IMR-90 (cell line): ENCODE measurements around the gene NDUFB4. TPM values are rescaled to one million over a fixed set of nuclear protein-coding genes. Genes with fewer than 3 reads are reported as not detected.

ENCODE experiments used
- ATAC-seq: fragments of 200-7000 bp; cut with Tn5 transposase; 2 replicates; pipeline ENCODE4 v1.9.1; 2020; ENCODE audit warnings: low read depth, mild to moderate bottlenecking, moderate library complexity
- BruUV-seq: library from RNA; stranded (reverse); fragments of 400-500 nt; replicated peaks from 2 replicates; lab custom pipeline; 2021; lab: Mats Ljungman, UMichigan
- CTCF ChIA-PET: fragments of 300-600 bp; formaldehyde crosslinking; extraction: SDS; loops from one replicate; lab custom pipeline; 2021; ENCODE audit warnings: antibody characterized with exemption; lab: Yijun Ruan, JAX
- POLR2A ChIA-PET: fragments of 300-600 bp; sonication (Branson Sonifier 250); formaldehyde crosslinking; loops from one replicate; lab custom pipeline; 2022; ENCODE audit warnings: antibody characterized with exemption; ENCODE audit not compliant: unreplicated experiment; lab: Charles Lee
- DNase-seq: peaks from one replicate; pipeline ENCODE4 v3.0.0; 2013
- H2AFZ ChIP-seq: replicated peaks from 2 replicates; pipeline ENCODE3; 2013; ENCODE audit warnings: low read length, mild to moderate bottlenecking; ENCODE audit not compliant: poor library complexity
- H2AK5ac ChIP-seq: 2 replicates; pipeline ENCODE4 v1.6.1; 2013; ENCODE audit warnings: low read depth, low read length, inconsistent platforms
- H2AK9ac ChIP-seq: replicated peaks from 2 replicates; pipeline ENCODE3; 2013; ENCODE audit warnings: mild to moderate bottlenecking, low read depth, low read length, moderate library complexity; ENCODE audit not compliant: poor library complexity
- H2BK120ac ChIP-seq: 2 replicates; pipeline ENCODE4 v1.6.1; 2013; ENCODE audit warnings: low read depth, low read length, inconsistent platforms
- H2BK15ac ChIP-seq: 3 replicates; pipeline ENCODE4 v1.6.1; 2013; ENCODE audit warnings: low read depth, low read length, inconsistent platforms
- H2BK20ac ChIP-seq: 2 replicates; pipeline ENCODE4 v1.6.1; 2013; ENCODE audit warnings: low read depth, mild to moderate bottlenecking, inconsistent platforms, low read length, moderate library complexity
- H2BK5ac ChIP-seq: 2 replicates; pipeline ENCODE4 v1.6.1; 2013; ENCODE audit warnings: mild to moderate bottlenecking, low read depth, low read length, inconsistent platforms; ENCODE audit not compliant: poor library complexity, severe bottlenecking
- H3K14ac ChIP-seq: replicated peaks from 2 replicates; pipeline ENCODE4 v1.6.1; 2013; ENCODE audit warnings: low read depth, low read length, inconsistent platforms
- H3K18ac ChIP-seq: 2 replicates; pipeline ENCODE4 v1.6.1; 2013; ENCODE audit warnings: low read depth, low read length, control low read depth
- H3K23ac ChIP-seq: 2 replicates; pipeline ENCODE4 v1.6.1; 2013; ENCODE audit warnings: low read depth, low read length, inconsistent platforms
- H3K27ac ChIP-seq: 2 replicates; pipeline ENCODE4 v1.5.1; 2013; ENCODE audit warnings: mild to moderate bottlenecking, control low read depth, low read length; ENCODE audit not compliant: insufficient read depth
- H3K27me3 ChIP-seq: 2 replicates; pipeline ENCODE4 v1.6.1; 2013; ENCODE audit warnings: low read length; ENCODE audit not compliant: control insufficient read depth, insufficient read depth
- H3K36me3 ChIP-seq: 2 replicates; pipeline ENCODE4 v1.6.1; 2013; ENCODE audit warnings: low read length, mixed read lengths; ENCODE audit not compliant: control insufficient read depth, insufficient read depth
- H3K4ac ChIP-seq: 2 replicates; pipeline ENCODE4 v1.6.1; 2013; ENCODE audit warnings: low read depth, low read length, inconsistent platforms
- H3K4me1 ChIP-seq: 2 replicates; pipeline ENCODE4 v1.6.1; 2013; ENCODE audit warnings: low read length, mixed read lengths; ENCODE audit not compliant: control insufficient read depth, insufficient read depth
- H3K4me2 ChIP-seq: 2 replicates; pipeline ENCODE4 v1.6.1; 2013; ENCODE audit warnings: low read depth, mild to moderate bottlenecking, control low read depth, low read length, moderate library complexity
- H3K4me3 ChIP-seq: 2 replicates; pipeline ENCODE4 v1.5.1; 2013; ENCODE audit warnings: low read depth, mild to moderate bottlenecking, control low read depth, low read length, moderate library complexity; ENCODE audit not compliant: insufficient read depth
- H3K56ac ChIP-seq: 2 replicates; pipeline ENCODE4 v1.6.1; 2013; ENCODE audit warnings: low read length, inconsistent platforms; ENCODE audit not compliant: insufficient read depth; ENCODE audit errors: extremely low read depth
- H3K79me1 ChIP-seq, 2 experiments: 2 replicates each; pipeline ENCODE4 v1.6.1; 2013; ENCODE audit warnings: low read length in 2 of 2, inconsistent platforms in 1 of 2, low read depth in 1 of 2
- H3K9ac ChIP-seq: 2 replicates; pipeline ENCODE4 v1.6.1; 2013; ENCODE audit warnings: low read depth, low read length, control low read depth
- H3K9me1 ChIP-seq: 2 replicates; pipeline ENCODE4 v1.6.1; 2013; ENCODE audit warnings: low read length, inconsistent platforms; ENCODE audit not compliant: insufficient read depth
- H3K9me3 ChIP-seq: 2 replicates; pipeline ENCODE4 v1.6.1; 2013; ENCODE audit warnings: low read length; ENCODE audit not compliant: control insufficient read depth, insufficient read depth
- H4K20me1 ChIP-seq: 2 replicates; pipeline ENCODE4 v1.6.1; 2013; ENCODE audit warnings: low read length, inconsistent platforms; ENCODE audit not compliant: insufficient read depth
- H4K5ac ChIP-seq: 2 replicates; pipeline ENCODE4 v1.6.1; 2013; ENCODE audit warnings: mild to moderate bottlenecking, low read depth, low read length, control low read depth
- H4K8ac ChIP-seq, 2 experiments: 2 replicates each; pipeline ENCODE4 v1.6.1; 2013; ENCODE audit warnings: low read depth in 2 of 2, low read length in 2 of 2, control low read depth in 1 of 2, inconsistent platforms in 1 of 2
- H4K91ac ChIP-seq: 2 replicates; pipeline ENCODE4 v1.6.1; 2013; ENCODE audit warnings: low read depth, low read length, inconsistent platforms; ENCODE audit not compliant: insufficient read depth
- BHLHE40 ChIP-seq: fragments of 150-350 bp; IDR thresholded peaks from 2 replicates; pipeline ENCODE4 v1.6.1; 2016; ENCODE audit warnings: mild to moderate bottlenecking, low read depth, low read length
- CEBPB ChIP-seq: IDR thresholded peaks from 2 replicates; pipeline ENCODE4 v1.6.1; 2012; ENCODE audit warnings: low read depth, low read length, improper control_type of control experiment
- FOS ChIP-seq: fragments of 150-350 bp; IDR thresholded peaks from 2 replicates; pipeline ENCODE4 v1.6.1; 2016; ENCODE audit warnings: low read depth, low read length
- MAFK ChIP-seq: IDR thresholded peaks from 2 replicates; pipeline ENCODE4 v1.6.1; 2012; ENCODE audit warnings: low read depth, low read length, improper control_type of control experiment
- MAZ ChIP-seq: IDR thresholded peaks from 2 replicates; pipeline ENCODE4 v1.6.1; 2012; ENCODE audit warnings: low read depth, mild to moderate bottlenecking, low read length, improper control_type of control experiment, moderate library complexity, borderline replicate concordance
- MXI1 ChIP-seq: IDR thresholded peaks from 2 replicates; pipeline ENCODE4 v1.6.1; 2012; ENCODE audit warnings: low read depth, mild to moderate bottlenecking, low read length, moderate library complexity, borderline replicate concordance
- NFE2L2 ChIP-seq: fragments of 150-350 bp; IDR thresholded peaks from 2 replicates; pipeline ENCODE4 v1.6.1; 2016; ENCODE audit warnings: low read depth, mild to moderate bottlenecking, low read length
- POLR2A ChIP-seq: IDR thresholded peaks from 2 replicates; pipeline ENCODE4 v1.6.1; 2012; ENCODE audit warnings: mild to moderate bottlenecking, low read depth, low read length
- RAD21 ChIP-seq: IDR thresholded peaks from 2 replicates; pipeline ENCODE4 v1.6.1; 2012; ENCODE audit warnings: low read length, improper control_type of control experiment
- RCOR1 ChIP-seq: IDR thresholded peaks from 2 replicates; pipeline ENCODE4 v1.6.1; 2012; ENCODE audit warnings: mild to moderate bottlenecking, low read length, improper control_type of control experiment; ENCODE audit not compliant: insufficient replicate concordance
- RFX5 ChIP-seq: IDR thresholded peaks from 2 replicates; pipeline ENCODE4 v1.8.0; 2012; ENCODE audit warnings: low read depth, mild to moderate bottlenecking, low read length, moderate library complexity
- WGBS, 2 experiments: methylation state at CpG; one replicate each; pipeline versions ENCODE4 v1.1.5 to v1.1.7; 2013; ENCODE audit warnings: missing lambda C conversion rate in 2 of 2; ENCODE audit not compliant: insufficient read length in 1 of 2; ENCODE audit errors: extremely low coverage in 2 of 2; 5-methylcytosine and 5-hydroxymethylcytosine counted together
- dilution Hi-C: fragments of 300-500 bp; cut with HindIII; formaldehyde crosslinking; loops from one replicate; pipeline ENCODE4 v1.14.3; 2018; ENCODE audit warnings: low sequenced_read_pairs; ENCODE audit not compliant: unreplicated experiment
- in situ Hi-C: fragments of 300-500 bp; cut with MboI; formaldehyde crosslinking; loops from 3 replicates; pipeline ENCODE4 v1.14.3; 2019; ENCODE audit warnings: low sequenced_read_pairs, inconsistent platforms, mixed read lengths
- intact Hi-C: fragments of 100-400 bp; cut with micrococcal nuclease; formaldehyde crosslinking; loops from 2 replicates; pipeline ENCODE4 v1.10.0; 2022
- polyA plus RNA-seq, 3 experiments: library from polyadenylated mRNA; depleted of rRNA; stranded (reverse); fragments of >200 nt; gene quantifications; 2 replicates each; pipeline ENCODE4 v1.2.3, GENCODE V29; 2012; ENCODE audit warnings: low replicate concordance in 1 of 3
- total RNA-seq: library from RNA; depleted of rRNA; stranded (reverse); fragments of >200 nt; gene quantifications from 2 replicates; pipeline ENCODE4 v1.2.3, GENCODE V29; 2012
- TF ChIP-seq, protein P1 (sequence below): conservative IDR thresholded peaks from 2 replicates; pipeline ENCODE4 v1.5.1; 2012; ENCODE audit warnings: mild to moderate bottlenecking, low read depth, low read length, improper control_type of control experiment
- TF ChIP-seq, protein P2 (sequence below): fragments of 150-350 bp; IDR thresholded peaks from 2 replicates; pipeline ENCODE4 v1.6.1; 2017; ENCODE audit warnings: mild to moderate bottlenecking, antibody characterized with exemption, low read length, low read depth
- TF ChIP-seq, protein P3 (sequence below): fragments of 150-350 bp; IDR thresholded peaks from 2 replicates; pipeline ENCODE4 v1.6.1; 2016; ENCODE audit warnings: low read depth, mild to moderate bottlenecking, low read length, moderate library complexity, borderline replicate concordance

NDUFB4 gene
- total and polyA plus RNA-seq, 2 of the 4 experiments (the other 2 are of a cell fraction), result 53.9 to 278 TPM

DNA sequence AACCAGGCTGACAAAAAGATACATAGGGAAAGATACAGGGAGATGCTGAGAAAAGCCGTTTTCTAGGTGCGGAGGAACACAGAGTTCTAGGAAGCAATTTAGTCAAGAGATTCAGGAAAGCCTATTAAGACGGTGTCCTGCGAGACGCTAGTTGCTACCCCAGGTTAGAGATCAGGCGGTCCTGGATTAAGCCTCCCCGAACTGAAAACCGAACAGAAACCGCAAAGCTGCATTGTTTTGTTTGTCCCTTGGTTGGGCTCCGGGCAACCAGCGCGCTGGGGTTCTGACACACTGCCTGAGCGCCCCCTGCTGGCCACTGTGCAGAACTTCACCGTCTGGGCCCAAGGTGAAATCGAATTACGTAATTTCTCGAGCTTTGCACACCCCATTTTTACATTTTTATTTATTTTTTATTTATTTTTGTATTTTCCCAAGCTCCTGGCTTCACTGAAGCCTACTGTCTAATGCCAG is 37.3 kb upstream of the NDUFB4 start:
- intact Hi-C loops, result loop anchor here (1.0 to 5.0 kb wide), 6 partner anchors 111 to 467 kb away; partner anchors contain the start of gene GSK3B
- Histone ChIP-seq H2BK15ac (0 out of 3 replicates have a peak overlapping the region, but pooled peaks have one; percentile 23), H3K79me1 (no peaks in the 10 kb centered on the region; a peak in 1 of 4 replicates), H3K27me3 (no peaks in the 10 kb centered on the region), H2BK5ac (peak overlapping the region; percentile 53), H2AK5ac (no peak overlapping the region), H3K9ac (peak overlapping the region; percentile 91), H3K9me1 (peaks cover 6% of the 10 kb centered on the region; the same call in 1 of the 2 replicates), H3K36me3 (no peaks in the 10 kb centered on the region), H4K91ac (peak overlapping the region; percentile 61), H3K14ac (peak overlapping the region; percentile 2; the same call in 1 of the 2 replicates), H3K4me3 (peak overlapping the region; percentile 88), H3K4me2 (peak overlapping the region; percentile 93), H3K27ac (peak overlapping the region; percentile 73), H2BK20ac (peak overlapping the region; percentile 42), H3K23ac (peak overlapping the region; percentile 19; the same call in 1 of the 2 replicates), H3K56ac (peak overlapping the region; percentile 49; the same call in 1 of the 2 replicates), H2AK9ac (peak overlapping the region; percentile 59), H4K20me1 (no peaks in the 10 kb centered on the region), H4K5ac (peak overlapping the region; percentile 83), H3K18ac (peak overlapping the region; percentile 96), H3K9me3 (no peaks in the 10 kb centered on the region), H2AFZ (peak overlapping the region; percentile 91), H2BK120ac (peak overlapping the region; percentile 67), H3K4me1 (peaks cover 6% of the 10 kb centered on the region), H3K4ac (peak overlapping the region; percentile 69), H4K8ac (peak overlapping the region in 1 of 2 experiments; percentile 77; a peak in 1 of 4 replicates)
- dilution Hi-C loops, result no loop called here
- BruUV-seq, result no TSS peak
- 2% methylated on average over 8 of the region's 17 CpGs; no CpG with 5 or more reads in 1 of the 2 experiments for WGBS, 2 experiments
- peak; percentile 84 for DNase-seq
- ChIA-PET POLR2A (interaction anchor here (0.6 kb wide), 1 partner anchor 112 kb away, joined by 3 read pairs; no protein-coding TSS in a partner anchor), CTCF (interaction anchor here (0.6 to 2.6 kb wide), 27 partner anchors 9 to 320 kb away, joined by 3 to 25 read pairs (median 4); partner anchors contain the start of genes GTF2E1, LRRC58 and RABL3)
- ATAC-seq, result peak; percentile 73
- in situ Hi-C loops, result loop anchor here (5.0 to 25.0 kb wide), 3 partner anchors 134 to 928 kb away; no protein-coding TSS in a partner anchor
- no peak; the same call in 1 of the 2 replicates for TF ChIP-seq MAZ
- TF ChIP-seq, protein P1, sequence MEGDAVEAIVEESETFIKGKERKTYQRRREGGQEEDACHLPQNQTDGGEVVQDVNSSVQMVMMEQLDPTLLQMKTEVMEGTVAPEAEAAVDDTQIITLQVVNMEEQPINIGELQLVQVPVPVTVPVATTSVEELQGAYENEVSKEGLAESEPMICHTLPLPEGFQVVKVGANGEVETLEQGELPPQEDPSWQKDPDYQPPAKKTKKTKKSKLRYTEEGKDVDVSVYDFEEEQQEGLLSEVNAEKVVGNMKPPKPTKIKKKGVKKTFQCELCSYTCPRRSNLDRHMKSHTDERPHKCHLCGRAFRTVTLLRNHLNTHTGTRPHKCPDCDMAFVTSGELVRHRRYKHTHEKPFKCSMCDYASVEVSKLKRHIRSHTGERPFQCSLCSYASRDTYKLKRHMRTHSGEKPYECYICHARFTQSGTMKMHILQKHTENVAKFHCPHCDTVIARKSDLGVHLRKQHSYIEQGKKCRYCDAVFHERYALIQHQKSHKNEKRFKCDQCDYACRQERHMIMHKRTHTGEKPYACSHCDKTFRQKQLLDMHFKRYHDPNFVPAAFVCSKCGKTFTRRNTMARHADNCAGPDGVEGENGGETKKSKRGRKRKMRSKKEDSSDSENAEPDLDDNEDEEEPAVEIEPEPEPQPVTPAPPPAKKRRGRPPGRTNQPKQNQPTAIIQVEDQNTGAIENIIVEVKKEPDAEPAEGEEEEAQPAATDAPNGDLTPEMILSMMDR, result peak; percentile 98
- peak; percentile 84 for TF ChIP-seq CEBPB
- TF ChIP-seq NFE2L2, result no peak
- TF ChIP-seq RCOR1, result no peak
- peak; percentile 94 for TF ChIP-seq RAD21
- TF ChIP-seq MXI1, result peak; percentile 47; the same call in 1 of the 2 replicates
- TF ChIP-seq, protein P2, sequence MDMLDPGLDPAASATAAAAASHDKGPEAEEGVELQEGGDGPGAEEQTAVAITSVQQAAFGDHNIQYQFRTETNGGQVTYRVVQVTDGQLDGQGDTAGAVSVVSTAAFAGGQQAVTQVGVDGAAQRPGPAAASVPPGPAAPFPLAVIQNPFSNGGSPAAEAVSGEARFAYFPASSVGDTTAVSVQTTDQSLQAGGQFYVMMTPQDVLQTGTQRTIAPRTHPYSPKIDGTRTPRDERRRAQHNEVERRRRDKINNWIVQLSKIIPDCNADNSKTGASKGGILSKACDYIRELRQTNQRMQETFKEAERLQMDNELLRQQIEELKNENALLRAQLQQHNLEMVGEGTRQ, result no peak
- no peak for TF ChIP-seq MAFK
- TF ChIP-seq RFX5, result no peak
- TF ChIP-seq, protein P3, sequence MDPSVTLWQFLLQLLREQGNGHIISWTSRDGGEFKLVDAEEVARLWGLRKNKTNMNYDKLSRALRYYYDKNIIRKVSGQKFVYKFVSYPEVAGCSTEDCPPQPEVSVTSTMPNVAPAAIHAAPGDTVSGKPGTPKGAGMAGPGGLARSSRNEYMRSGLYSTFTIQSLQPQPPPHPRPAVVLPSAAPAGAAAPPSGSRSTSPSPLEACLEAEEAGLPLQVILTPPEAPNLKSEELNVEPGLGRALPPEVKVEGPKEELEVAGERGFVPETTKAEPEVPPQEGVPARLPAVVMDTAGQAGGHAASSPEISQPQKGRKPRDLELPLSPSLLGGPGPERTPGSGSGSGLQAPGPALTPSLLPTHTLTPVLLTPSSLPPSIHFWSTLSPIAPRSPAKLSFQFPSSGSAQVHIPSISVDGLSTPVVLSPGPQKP, result no peak
- no peak for TF ChIP-seq FOS
- TF ChIP-seq POLR2A, result peak; percentile 51
- TF ChIP-seq BHLHE40, result peak; percentile 39; the same call in 1 of the 2 replicates
